Measurements from ENCODE around the gene NUP188.
A peak's percentile ranks its signal among the peaks of the same experiment; 100 is the strongest.
"Not testable (repeated sequence)": the region's sequence is repeated elsewhere in the genome, so short reads cannot be mapped to it uniquely, and the experiment has no call there.

NUP188 gene

GRCh38 chr9:128945798-128946501 lies 1.5 kb upstream of the NUP188 start:
- no peak for DNase-seq (ENCODE audit: low read depth)

GRCh38 chr9:128946571-128947276 lies 775 bp upstream of the NUP188 start:
- H3K4me3 ChIP-seq (ENCODE audit: low read depth, low read length): peak overlapping the region; percentile 99
- peak; percentile 14 for DNase-seq (ENCODE audit: low read depth)
- TF ChIP-seq CTCF (IDR thresholded peaks at IDR 0.05; ENCODE audit: control insufficient read depth, extremely low read depth, insufficient read depth): no peak

More at GRCh38 chr9:128945798-128946501, 1.5 kb upstream of the NUP188 start:
- TF ChIP-seq CTCF (IDR thresholded peaks at IDR 0.05; ENCODE audit: control insufficient read depth, extremely low read depth, insufficient read depth): no peak
- H3K4me3 ChIP-seq (ENCODE audit: low read depth, low read length): peak overlapping the region; percentile 99

- no peak for TF ChIP-seq CTCF (IDR thresholded peaks at IDR 0.05; ENCODE audit: control insufficient read depth, extremely low read depth, insufficient read depth)
- no peak for DNase-seq (ENCODE audit: low read depth)
Observed at GRCh38 chr9:128947277-128947526, 297 bp upstream of the NUP188 start.

GRCh38 chr9:128961403-128961802 lies 13.9 kb downstream of the NUP188 start:
- not testable (repeated sequence) for DNase-seq (ENCODE audit: low read depth); H3K4me3 ChIP-seq (ENCODE audit: low read depth, low read length)

More at GRCh38 chr9:128947277-128947526, 297 bp upstream of the NUP188 start:
- peak overlapping the region; percentile 99 for H3K4me3 ChIP-seq (ENCODE audit: low read depth, low read length)

- H3K4me3 ChIP-seq (ENCODE audit: low read depth, low read length): no peak overlapping the region
- TF ChIP-seq CTCF (IDR thresholded peaks at IDR 0.05; ENCODE audit: control insufficient read depth, extremely low read depth, insufficient read depth): no peak
- no peak for DNase-seq (ENCODE audit: low read depth)
Observed at GRCh38 chr9:128969491-128969890, 22.0 kb downstream of the NUP188 start.

GRCh38 chr9:128972956-128973355 lies 25.5 kb downstream of the NUP188 start:
- H3K4me3 ChIP-seq (ENCODE audit: low read depth, low read length): no peak overlapping the region
- TF ChIP-seq CTCF (IDR thresholded peaks at IDR 0.05; ENCODE audit: control insufficient read depth, extremely low read depth, insufficient read depth): no peak

GRCh38 chr9:128979111-128979510 lies 31.6 kb downstream of the NUP188 start:
- DNase-seq (ENCODE audit: low read depth): no peak
- no peak overlapping the region for H3K4me3 ChIP-seq (ENCODE audit: low read depth, low read length)
- no peak for TF ChIP-seq CTCF (IDR thresholded peaks at IDR 0.05; ENCODE audit: control insufficient read depth, extremely low read depth, insufficient read depth)

More at GRCh38 chr9:128972956-128973355, 25.5 kb downstream of the NUP188 start:
- no peak for DNase-seq (ENCODE audit: low read depth)
